Stomach (tissue), 4 donors: ENCODE measurements around the gene KTI12.
"Not testable (repeated sequence)": the region's sequence is repeated elsewhere in the genome, so short reads cannot be mapped to it uniquely, and the experiment has no call there.

Experiments used
- CTCF ChIP-seq, 7 experiments: fragments of 450-650 bp in 4 of 7; fragments of 200-600 bp in 3 of 7; sonication (generic) in 3 of 7; IDR thresholded peaks; one replicate each; pipeline ENCODE4 v1.5.1; 2016 to 2019; ENCODE audit warnings: antibody characterized with exemption in 7 of 7, control low read depth in 2 of 7, mild to moderate bottlenecking in 1 of 7
- POLR2A ChIP-seq, 4 donors: fragments of 450-650 bp; IDR thresholded peaks; one replicate each; pipeline ENCODE4 v1.6.1; 2016; ENCODE audit warnings: antibody characterized with exemption in 4 of 4, control low read depth in 2 of 4, mild to moderate bottlenecking in 1 of 4, moderate library complexity in 1 of 4

GRCh38 chr1:52077277-52077676 is 43.7 kb upstream of the KTI12 start:
- not testable (repeated sequence) for TF ChIP-seq CTCF, POLR2A (IDR thresholded peaks at IDR 0.05)
